Jurkat, Clone E6-1 (cell line): ENCODE data around the gene CCDC107.

Source experiments
- DNase-seq: peaks from one replicate; pipeline ENCODE4 v3.0.0-alpha.2; 2011; ENCODE audit warnings: low read depth, low spot score
- H3K4me3 ChIP-seq: 2 replicates; pipeline ENCODE4 v1.5.1; 2011; ENCODE audit warnings: mild to moderate bottlenecking, low read length, control low read depth, moderate library complexity

Gene CCDC107

GRCh38 chr9:35691334-35691650, 33.2 kb downstream of the CCDC107 start:
- no peak for DNase-seq
- peak overlapping the region; percentile 68 for H3K4me3 ChIP-seq

- no peak overlapping the region for H3K4me3 ChIP-seq
- no peak for DNase-seq
Observed at GRCh38 chr9:35691757-35692301, 33.7 kb downstream of the CCDC107 start.

DNA sequence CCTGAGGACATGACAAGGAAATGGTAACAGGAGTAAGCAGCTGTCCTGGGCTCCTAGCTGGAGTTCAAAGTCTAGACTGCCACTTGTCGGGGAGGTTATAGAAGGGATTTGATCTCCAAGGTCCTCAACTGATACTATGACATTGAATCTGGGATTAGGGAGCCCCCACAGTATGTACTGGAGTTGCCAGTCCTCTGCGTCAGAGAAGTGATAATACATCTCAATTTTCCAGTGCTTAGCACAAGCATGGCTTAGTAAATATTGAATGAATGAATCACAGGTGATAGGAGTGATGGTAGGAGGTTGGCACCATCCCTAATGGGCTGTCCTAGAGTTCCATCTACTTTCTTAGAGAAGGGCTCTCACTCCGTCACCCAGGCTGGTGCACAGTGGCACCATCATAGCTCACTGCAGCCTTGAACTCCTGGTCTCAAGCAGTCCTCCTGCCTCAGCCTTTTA, 37.9 kb downstream of the CCDC107 start:
- no peak for DNase-seq
- no peak overlapping the region for H3K4me3 ChIP-seq

DNA sequence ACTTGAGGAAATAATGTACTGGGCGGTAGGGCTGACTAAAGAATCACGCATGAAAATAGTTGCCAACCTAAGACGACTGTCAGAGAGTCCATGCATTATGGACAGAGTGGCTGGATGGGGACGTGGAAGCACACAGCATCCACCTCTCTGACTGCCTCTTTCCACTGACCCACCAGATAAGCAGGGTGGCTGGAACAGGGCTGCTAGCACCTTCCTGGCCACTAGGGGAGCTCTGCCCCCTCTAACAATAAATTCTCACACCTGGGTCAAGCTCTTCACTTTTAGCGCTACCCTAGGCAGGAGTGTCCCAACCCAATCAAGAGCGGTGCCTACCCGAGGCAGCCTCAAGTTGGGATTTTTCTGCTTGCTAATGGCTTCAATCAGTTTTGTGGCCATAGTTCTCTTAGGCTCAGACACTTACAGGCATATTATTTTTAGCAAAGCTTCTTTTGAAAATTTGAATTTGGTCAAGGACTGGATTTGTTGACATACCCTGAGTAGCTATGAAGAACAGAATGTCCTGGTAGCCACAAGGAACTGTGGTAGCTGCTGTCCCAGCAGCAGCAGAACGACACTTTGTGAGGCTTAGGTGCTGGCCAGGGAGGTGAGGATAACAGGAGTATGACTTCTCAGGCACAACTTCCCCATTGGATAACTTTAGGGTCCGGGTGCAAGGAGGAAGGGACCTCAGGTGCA, 38.6 kb downstream of the CCDC107 start:
- no peak overlapping the region for H3K4me3 ChIP-seq
- DNase-seq = peak; percentile 20

DNA sequence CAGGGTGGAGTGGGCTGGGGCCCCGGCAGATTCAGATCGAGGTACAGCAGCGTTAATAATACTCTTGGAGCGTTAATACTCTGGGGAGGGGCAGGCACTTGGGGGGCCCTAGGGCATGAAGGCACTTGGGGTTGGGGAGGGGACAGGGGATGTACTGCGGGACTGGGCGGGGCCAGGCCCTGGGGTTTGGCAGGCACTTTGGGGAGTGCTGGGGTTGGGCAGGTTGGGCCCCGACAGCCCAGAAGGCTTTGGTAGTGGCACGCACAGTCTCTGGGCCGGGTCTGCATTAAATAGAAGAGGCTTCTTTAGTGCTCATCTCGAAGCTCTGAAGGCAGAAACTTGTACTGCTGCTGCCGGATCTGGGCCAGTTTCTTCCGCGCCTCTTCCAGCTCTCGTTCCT, 39.4 kb downstream of the CCDC107 start:
- H3K4me3 ChIP-seq = no peak overlapping the region
- no peak for DNase-seq

DNA sequence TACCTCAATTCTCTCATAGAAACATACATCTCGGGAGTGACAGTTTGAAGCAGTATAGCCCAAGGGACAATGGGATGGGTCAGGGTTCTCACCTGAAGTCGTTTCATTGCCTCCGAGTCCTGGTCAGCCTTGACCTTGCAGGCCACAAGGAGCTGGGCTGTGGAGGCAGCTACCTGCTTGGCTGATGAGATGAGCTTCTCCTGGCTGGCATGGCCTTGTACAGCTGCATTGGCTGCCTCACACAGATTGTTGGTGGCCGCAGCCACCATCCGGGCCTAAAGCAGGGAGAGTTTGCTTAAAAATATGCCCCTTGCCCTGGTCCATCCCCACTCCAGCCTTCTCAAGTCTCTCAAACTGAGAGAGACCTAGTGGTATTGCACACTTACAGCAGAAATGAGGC, 40.1 kb downstream of the CCDC107 start:
- no peak overlapping the region for H3K4me3 ChIP-seq
- DNase-seq = no peak

DNA sequence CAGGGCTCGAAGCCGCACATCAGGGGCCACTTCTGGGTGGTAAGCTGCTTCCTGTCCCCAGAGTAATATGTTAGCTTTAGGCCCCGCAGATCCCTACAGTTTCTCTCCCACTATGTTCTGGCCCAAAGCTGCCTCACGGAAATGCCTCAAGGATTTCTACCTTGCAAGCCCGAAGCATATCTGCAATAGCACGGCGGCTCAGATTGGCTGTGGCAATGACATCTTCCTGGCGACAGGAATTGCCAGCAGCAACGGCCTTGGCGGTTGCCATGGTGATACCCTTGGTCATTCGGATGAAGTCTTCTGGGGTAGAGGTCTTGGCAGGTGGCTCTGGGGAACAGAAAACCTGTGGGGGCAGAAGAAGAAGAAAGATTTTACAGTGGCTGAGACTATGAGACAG, 41.9 kb downstream of the CCDC107 start:
- DNase-seq = no peak
- no peak overlapping the region for H3K4me3 ChIP-seq

GRCh38 chr9:35700942-35701341, 42.9 kb downstream of the CCDC107 start:
- H3K4me3 ChIP-seq = no peak overlapping the region
- no peak for DNase-seq

- DNase-seq = no peak
- no peak overlapping the region for H3K4me3 ChIP-seq
Observed at GRCh38 chr9:35702696-35703095, 44.6 kb downstream of the CCDC107 start.

DNA sequence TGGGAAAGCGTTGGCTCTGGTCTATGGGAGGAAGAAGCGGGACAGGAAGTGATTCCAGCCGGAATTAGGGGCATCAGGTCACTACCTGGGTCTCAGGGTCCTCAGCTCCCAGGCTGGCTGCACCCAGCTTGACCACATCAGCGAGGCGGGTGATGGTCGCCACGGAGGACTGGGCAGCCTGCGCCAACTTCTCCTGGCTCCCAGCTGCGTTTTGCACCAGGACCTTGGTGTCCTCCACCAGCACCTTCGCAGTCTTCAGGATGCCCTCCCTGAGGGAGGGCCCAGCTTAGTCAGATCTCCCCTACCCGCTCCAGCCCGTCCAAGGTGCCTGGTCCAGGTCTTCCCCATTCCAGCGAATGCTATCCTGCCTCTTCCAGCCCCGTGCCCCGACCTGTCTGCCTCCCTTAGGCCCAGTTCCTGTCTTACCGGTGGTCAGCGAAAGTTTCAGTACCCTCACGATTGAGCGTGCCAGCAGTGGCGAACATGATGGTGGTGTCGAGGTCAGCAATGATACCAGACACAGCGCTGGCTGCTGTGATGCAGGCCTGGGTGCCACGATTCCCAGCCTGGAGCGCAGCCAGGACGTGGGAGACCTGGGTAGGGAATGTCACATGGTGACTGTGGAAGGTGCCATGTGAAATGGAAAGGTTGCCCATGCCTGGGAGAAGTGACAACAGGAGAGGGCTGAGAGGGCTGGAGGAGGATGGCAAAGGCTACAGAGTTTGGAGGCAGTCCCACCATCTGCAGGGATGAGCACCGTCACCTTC, 46.0 kb downstream of the CCDC107 start:
- DNase-seq = no peak

GRCh38 chr9:35705372-35705771, 47.3 kb downstream of the CCDC107 start:
- H3K4me3 ChIP-seq = no peak overlapping the region
- DNase-seq = no peak

More for the DNA sequence above, 46.0 kb downstream of the CCDC107 start:
- no peak overlapping the region for H3K4me3 ChIP-seq

DNA sequence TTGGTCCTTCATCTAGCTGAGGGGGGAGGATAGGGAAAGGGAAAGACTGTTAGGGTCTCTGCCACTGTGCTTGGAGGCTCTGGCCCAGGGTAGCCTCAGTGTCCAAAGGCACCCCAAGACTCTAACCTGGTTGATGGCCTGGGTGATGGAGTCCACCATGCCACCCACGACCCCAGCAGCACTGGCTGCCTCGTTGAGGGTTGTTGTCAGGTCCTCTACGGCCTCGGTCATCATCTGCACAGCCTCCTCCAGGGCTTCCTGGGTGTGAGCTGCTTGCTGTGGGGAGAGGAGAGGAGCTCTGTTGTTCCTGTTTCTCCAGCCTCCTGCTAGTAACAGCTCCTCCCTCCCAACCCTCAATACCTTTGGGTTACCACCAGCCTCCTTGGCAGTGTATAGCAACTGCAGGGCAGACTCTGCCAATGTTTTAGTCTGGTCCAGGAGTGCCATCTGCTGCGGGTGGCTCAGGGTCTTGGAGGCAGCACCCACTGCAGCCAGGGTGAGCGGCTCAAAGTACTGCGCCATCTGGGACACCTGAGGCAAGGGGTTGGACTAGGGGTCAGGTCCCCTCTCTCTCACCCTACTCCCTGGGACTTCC, 47.8 kb downstream of the CCDC107 start:
- no peak for DNase-seq
- H3K4me3 ChIP-seq = no peak overlapping the region

DNA sequence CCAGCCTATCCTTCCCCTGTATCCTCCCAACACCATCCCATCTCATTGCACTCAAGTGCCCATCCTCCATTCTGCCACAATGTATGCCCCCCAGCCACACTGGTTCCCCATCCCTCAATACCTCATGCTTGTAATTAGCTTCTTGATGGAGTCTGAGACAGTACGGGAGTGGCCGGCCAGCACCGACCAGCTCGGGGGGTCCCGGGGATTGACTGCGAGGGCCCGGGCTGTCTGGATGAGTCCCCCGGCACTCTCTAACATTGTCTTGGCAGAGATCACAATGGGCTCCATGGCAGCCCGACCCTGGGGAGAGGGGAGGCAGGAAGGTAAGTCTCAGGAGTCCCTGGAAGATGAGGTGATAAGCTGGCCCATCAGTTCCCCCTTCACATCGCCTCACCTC, 48.9 kb downstream of the CCDC107 start:
- no peak for DNase-seq

GRCh38 chr9:35708146-35708545, 50.1 kb downstream of the CCDC107 start:
- DNase-seq = no peak
- no peak overlapping the region for H3K4me3 ChIP-seq

More for the DNA sequence above, 48.9 kb downstream of the CCDC107 start:
- no peak overlapping the region for H3K4me3 ChIP-seq

DNA sequence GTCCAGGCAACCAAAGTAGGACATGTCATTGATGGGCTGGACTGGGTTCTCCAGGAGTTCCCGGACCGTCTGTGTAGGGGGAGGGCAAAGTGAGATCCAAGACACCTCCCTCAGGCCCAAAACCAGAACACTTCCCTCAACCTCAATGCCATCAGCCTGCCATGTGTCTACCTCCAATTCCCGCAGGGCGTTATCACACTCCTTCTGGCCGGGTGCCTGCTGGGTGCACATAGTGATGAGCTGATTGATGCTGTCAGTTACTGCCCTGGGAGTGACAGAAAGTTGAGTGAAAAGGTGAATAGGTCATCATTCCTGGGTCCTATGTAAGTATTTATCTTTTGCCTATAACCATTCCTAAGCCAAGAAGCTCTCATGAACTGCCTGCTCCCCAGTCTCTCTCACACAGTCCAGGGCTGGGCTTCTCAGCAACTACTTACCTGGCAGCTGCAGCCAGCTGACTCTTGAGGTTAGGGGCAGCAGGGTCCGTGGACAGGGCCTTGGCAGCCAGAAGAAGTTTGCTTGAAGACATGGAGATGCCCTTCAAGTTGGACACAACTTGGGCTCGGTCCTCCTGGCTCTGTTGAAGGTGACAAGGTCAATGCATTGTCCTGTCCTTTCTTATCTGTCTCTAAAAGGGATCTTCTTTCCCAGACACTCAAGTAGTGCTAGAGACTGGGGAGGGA, 52.9 kb downstream of the CCDC107 start:
- no peak for DNase-seq
- H3K4me3 ChIP-seq = no peak overlapping the region
